ENCODE measurements around the gene SKOR1.

DNA sequence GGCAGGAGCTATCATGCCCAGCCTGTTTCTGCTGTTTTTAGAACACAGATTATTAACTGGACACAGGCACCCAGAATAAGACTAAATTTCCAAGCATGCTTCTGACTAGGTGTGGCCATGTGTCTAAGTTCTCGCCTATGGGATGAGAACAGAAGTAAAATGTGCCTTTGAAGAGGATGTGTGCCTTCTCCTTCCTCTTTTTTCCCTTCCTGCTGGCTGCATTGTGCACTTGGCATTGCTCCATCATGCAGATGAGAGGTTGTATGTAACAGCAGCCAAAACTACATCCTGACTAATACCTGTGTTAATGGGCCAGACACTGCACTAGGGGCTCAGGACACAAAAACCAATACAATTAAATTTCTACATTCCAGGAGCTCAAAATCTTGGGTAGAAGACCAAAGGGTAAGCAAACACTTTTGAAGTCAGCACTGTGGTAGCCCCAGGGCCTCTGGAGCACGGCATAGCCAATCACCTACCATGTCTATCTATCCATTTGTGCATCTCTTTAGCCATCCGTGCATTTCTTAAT is 55.4 kb downstream of the SKOR1 start:
- TF ChIP-seq CTCF (IDR thresholded peaks at IDR 0.05; ENCODE audit: poor library complexity) (no peak), EZH2 (IDR thresholded peaks at IDR 0.05; ENCODE audit: borderline replicate concordance) (no peak), EZH2phosphoT487 (IDR thresholded peaks at IDR 0.05; ENCODE audit: low read depth, severe bottlenecking, unreplicated experiment) (no peak)
